PC-9 (cell line): ENCODE data around the gene ZNF14. TPM values are rescaled to one million over a fixed set of nuclear protein-coding genes. Genes with fewer than 3 reads are reported as not detected.
"Not testable (repeated sequence)": the region's sequence is repeated elsewhere in the genome, so short reads cannot be mapped to it uniquely, and the experiment has no call there.

Source experiments
- Bru-seq: library from RNA; stranded (reverse); fragments of 400-500 nt; gene quantifications from one replicate; lab custom pipeline; 2021; lab: Mats Ljungman, UMichigan
- BruChase-seq, 2 experiments: library from RNA; stranded (reverse); fragments of 400-500 nt; gene quantifications; one replicate each; lab custom pipeline; 2021; lab: Mats Ljungman, UMichigan
- BruUV-seq: library from RNA; stranded (reverse); fragments of 400-500 nt; replicated peaks from 2 replicates; lab custom pipeline; 2021; lab: Mats Ljungman, UMichigan
- CTCF ChIA-PET: fragments of 300-600 bp; sonication (Branson Sonifier 250); formaldehyde crosslinking; loops from one replicate; lab custom pipeline; 2022; ENCODE audit warnings: antibody characterized with exemption; lab: Charles Lee
- POLR2A ChIA-PET: fragments of 300-600 bp; sonication (Branson Sonifier 250); formaldehyde crosslinking; loops from one replicate; lab custom pipeline; 2022; ENCODE audit warnings: antibody characterized with exemption; ENCODE audit not compliant: unreplicated experiment; lab: Charles Lee
- DNase-seq, 2 experiments: peaks; one replicate each; pipeline versions ENCODE4 v3.0.0 to v3.0.0-alpha.2; 2015 to 2022; ENCODE audit warnings: mixed read lengths in 1 of 2
- H2AFZ ChIP-seq: fragments of 200-600 bp; sonication (generic); 2 replicates; pipeline ENCODE4 v1.8.1; 2017; ENCODE audit warnings: antibody characterized with exemption
- H3F3A ChIP-seq: fragments of 200-600 bp; sonication (generic); 2 replicates; pipeline ENCODE4 v1.8.1; 2017; ENCODE audit warnings: antibody characterized with exemption, mild to moderate bottlenecking, low read depth; ENCODE audit not compliant: insufficient read depth
- H3K27ac ChIP-seq: fragments of 200-600 bp; sonication (generic); 2 replicates; pipeline ENCODE4 v1.6.1; 2016; ENCODE audit warnings: mixed run types
- H3K27me3 ChIP-seq: fragments of 200-600 bp; sonication (generic); 2 replicates; pipeline ENCODE4 v1.6.1; 2016; ENCODE audit warnings: low read depth, mixed run types; ENCODE audit not compliant: insufficient read depth
- H3K36me3 ChIP-seq: fragments of 200-600 bp; sonication (generic); 2 replicates; pipeline ENCODE4 v1.6.1; 2016; ENCODE audit warnings: low read depth, mixed run types
- H3K4me1 ChIP-seq: fragments of 200-600 bp; sonication (generic); replicated peaks from 2 replicates; pipeline ENCODE4 v1.6.1; 2016; ENCODE audit warnings: mixed run types; ENCODE audit not compliant: insufficient read depth
- H3K4me2 ChIP-seq: fragments of 200-600 bp; sonication (generic); 2 replicates; pipeline ENCODE4 v1.6.1; 2017; ENCODE audit warnings: mixed run types
- H3K4me3 ChIP-seq: fragments of 200-600 bp; sonication (generic); 2 replicates; pipeline ENCODE4 v1.6.1; 2016; ENCODE audit warnings: mixed run types
- H3K79me2 ChIP-seq: fragments of 200-600 bp; sonication (generic); 2 replicates; pipeline ENCODE4 v1.6.1; 2017; ENCODE audit warnings: low read depth, mixed run types
- H3K9me2 ChIP-seq: fragments of 200-600 bp; sonication (generic); 2 replicates; pipeline ENCODE4 v1.8.1; 2017; ENCODE audit warnings: mild to moderate bottlenecking; ENCODE audit not compliant: insufficient read depth
- H3K9me3 ChIP-seq: fragments of 200-600 bp; sonication (generic); 2 replicates; pipeline ENCODE4 v1.8.1; 2016; ENCODE audit warnings: low read depth; ENCODE audit not compliant: insufficient read depth
- H4K20me1 ChIP-seq: fragments of 200-600 bp; sonication (generic); 2 replicates; pipeline ENCODE4 v1.8.1; 2017; ENCODE audit not compliant: insufficient read depth
- CTCF ChIP-seq: fragments of 200-600 bp; sonication (generic); conservative IDR thresholded peaks from 2 replicates; pipeline ENCODE4 v1.6.1; 2017; ENCODE audit warnings: mixed run types, antibody characterized with exemption, mild to moderate bottlenecking, moderate library complexity
- EZH2 ChIP-seq: fragments of 200-600 bp; sonication (generic); IDR thresholded peaks from 2 replicates; pipeline ENCODE4 v1.8.0; 2017; ENCODE audit warnings: antibody characterized with exemption, low read depth
- intact Hi-C: fragments of 100-400 bp; cut with micrococcal nuclease; formaldehyde crosslinking; loops from one replicate; pipeline ENCODE4 v1.10.0; 2022; ENCODE audit not compliant: unreplicated experiment
- long read RNA-seq: library from polyadenylated mRNA; stranded (forward); transcript quantifications from one replicate; pipeline ENCODE4 v2.0.0, GENCODE V29; 2022
- total RNA-seq: library from RNA; stranded (reverse); gene quantifications from 2 replicates; pipeline ENCODE4 v1.2.3, GENCODE V29; 2021

ZNF14 gene
- total RNA-seq (2.8 and 3.0 TPM in 2 replicates), Bru-seq, nascent RNA (percentile 66 among the genes with signal in this experiment), BruChase-seq, experiment 1, labeled RNA remaining after a 2-hour chase (percentile 64 among the genes with signal in this experiment), BruChase-seq, experiment 2, labeled RNA remaining after a 6-hour chase (percentile 53 among the genes with signal in this experiment)
- long read RNA-seq, transcript ZNF14-201 (4 exons, 2,949 nt): major isoform, 7 of 8 reads
- long read RNA-seq, partial matches to known transcripts: 0 of 8 reads
- long read RNA-seq, other reads (novel, unspliced or antisense): 1 of 8 reads

GRCh38 chr19:19732579-19733501 lies at the start of gene ZNF14:
ZNF14 (minus strand) TSS chr19:19733112; CDS start chr19:19732958, 154 bp downstream.
- Histone ChIP-seq H3K4me3 (peak within 1 kb of the TSS; percentile 73), H3K4me1 (peaks cover 4% of the 10 kb centered on the region), H2AFZ (peak within 1 kb of the TSS; percentile 88), H3K36me3 (peaks cover 33% of the 10 kb centered on the region), H3K4me2 (peak within 1 kb of the TSS; percentile 87), H3K9me3 (peaks cover 36% of the 10 kb centered on the region), H4K20me1 (no peaks in the 10 kb centered on the region), H3F3A (no peaks in the 10 kb centered on the region), H3K9me2 (no peaks in the 10 kb centered on the region), H3K27me3 (no peaks in the 10 kb centered on the region), H3K79me2 (peaks cover 48% of the 10 kb centered on the region), H3K27ac (no peak within 1 kb of the TSS)
- CTCF ChIA-PET: no interaction called here
- BruUV-seq: TSS peak; percentile 37
- DNase-seq: peak; percentile 90 to 93
- POLR2A ChIA-PET: interaction anchor here (0.5 to 1.6 kb wide), 4 partner anchors 43 to 339 kb away, joined by 3 to 40 read pairs (median 20); partner anchors contain the start of gene ZNF253
- TF ChIP-seq CTCF: no peak
- TF ChIP-seq EZH2: no peak
- intact Hi-C loops: loop anchor here (1.0 to 5.0 kb wide), 2 partner anchors 43 to 71 kb away; partner anchors contain the start of gene ATP13A1

GRCh38 chr19:19781791-19782190 lies 48.9 kb upstream of the ZNF14 start:
- H3F3A ChIP-seq, H2AFZ ChIP-seq, DNase-seq, H3K9me2 ChIP-seq, H3K27ac ChIP-seq, H3K4me2 ChIP-seq, H3K27me3 ChIP-seq, BruUV-seq, intact Hi-C loops, H3K4me1 ChIP-seq, H4K20me1 ChIP-seq, POLR2A ChIA-PET, H3K4me3 ChIP-seq, CTCF ChIA-PET: not testable (repeated sequence)
- Histone ChIP-seq H3K79me2 (peaks cover 27% of the 10 kb centered on the region), H3K9me3 (peaks cover 45% of the 10 kb centered on the region), H3K36me3 (peaks cover 36% of the 10 kb centered on the region)

GRCh38 chr19:19778666-19779065 lies 45.8 kb upstream of the ZNF14 start:
- POLR2A ChIA-PET: interaction anchor here (0.7 kb wide), 1 partner anchor 1580 kb away, joined by 5 read pairs; the partner anchor contains the start of gene ZNF738
- peaks cover 34% of the 10 kb centered on the region for H3K79me2 ChIP-seq
- no peak overlapping the region for H3K4me3 ChIP-seq
- intact Hi-C loops: loop anchor here (5.0 to 10.0 kb wide), 3 partner anchors 89 to 1989 kb away; partner anchors contain the start of genes CILP2, ZNF100 and ZNF253
- H3K4me1 ChIP-seq: peaks cover 16% of the 10 kb centered on the region
- peaks cover 36% of the 10 kb centered on the region for H3K36me3 ChIP-seq
- H2AFZ ChIP-seq: no peak overlapping the region
- CTCF ChIA-PET: no interaction called here
- no peaks in the 10 kb centered on the region for H4K20me1 ChIP-seq
- H3K27ac ChIP-seq: no peak overlapping the region
- H3K4me2 ChIP-seq: no peak overlapping the region
- TF ChIP-seq CTCF (no peak), EZH2 (no peak)
- DNase-seq: no peak
- no peaks in the 10 kb centered on the region for H3K9me2 ChIP-seq
- BruUV-seq: no TSS peak
- no peaks in the 10 kb centered on the region for H3F3A ChIP-seq
- H3K27me3 ChIP-seq: no peaks in the 10 kb centered on the region
- peaks cover 42% of the 10 kb centered on the region for H3K9me3 ChIP-seq
